Thyroid gland (tissue), 4 donors: ENCODE data around the gene TESK2. TPM values are rescaled to one million over a fixed set of nuclear protein-coding genes. Genes with fewer than 3 reads are reported as not detected.

ENCODE experiments used
- DNase-seq, 2 donors: peaks; one replicate each; pipeline ENCODE4 v3.0.0-alpha.2; 2019
- H3K27ac ChIP-seq, 3 donors: fragments of 200-600 bp; sonication (generic); 1 replicate in 2 of 3; 2 replicates in 1 of 3; pipeline ENCODE4 v1.5.1; 2016 to 2019; ENCODE audit warnings: mild to moderate bottlenecking in 1 of 3, moderate library complexity in 1 of 3
- H3K27me3 ChIP-seq: fragments of 200-600 bp; sonication (generic); one replicate; pipeline ENCODE4 v1.5.1; 2019
- H3K36me3 ChIP-seq, 2 donors: fragments of 200-600 bp; sonication (generic); one replicate each; pipeline ENCODE4 v1.5.1; 2016 to 2019
- H3K4me1 ChIP-seq, 2 donors: fragments of 200-600 bp; sonication (generic); one replicate each; pipeline ENCODE4 v1.5.1; 2017 to 2019
- H3K4me3 ChIP-seq, 3 donors: fragments of 200-600 bp; sonication (generic); replicated peaks in 1 of 3; 1 replicate in 2 of 3; 2 replicates in 1 of 3; pipeline ENCODE4 v1.5.1; 2016; ENCODE audit warnings: mild to moderate bottlenecking in 1 of 3
- H3K9me3 ChIP-seq: fragments of 200-600 bp; sonication (generic); one replicate; pipeline ENCODE4 v1.5.1; 2017
- CTCF ChIP-seq, 6 experiments: fragments of 200-600 bp in 3 of 6; fragments of 450-650 bp in 3 of 6; sonication (generic) in 3 of 6; IDR thresholded peaks; one replicate each; pipeline ENCODE4 v1.5.1; 2016 to 2019; ENCODE audit warnings: antibody characterized with exemption in 6 of 6, mild to moderate bottlenecking in 2 of 6, inconsistent platforms in 1 of 6, moderate library complexity in 1 of 6
- POLR2A ChIP-seq, 2 donors: fragments of 450-650 bp; IDR thresholded peaks; one replicate each; pipeline ENCODE4 v1.6.1; 2017; ENCODE audit warnings: antibody characterized with exemption in 2 of 2, mild to moderate bottlenecking in 2 of 2, moderate library complexity in 1 of 2
- WGBS, 2 donors: methylation state at CpG; one replicate each; pipeline ENCODE4 v1.1.5; 2017; 5-methylcytosine and 5-hydroxymethylcytosine counted together
- intact Hi-C: fragments of 100-400 bp; cut with DNase I; formaldehyde crosslinking; loops from one replicate; pipeline ENCODE4 v1.15.1; 2023
- total RNA-seq, 4 donors: library from RNA; depleted of rRNA; stranded (reverse); fragments of >200 nt; gene quantifications; one replicate each; pipeline ENCODE4 v1.2.3, GENCODE V29; 2016

Gene TESK2
- total RNA-seq, 4 donors from 2014 or later: 4.8 to 5.7 (median 5.5) TPM

- WGBS, 2 donors: 93 to 95% methylated on average over 3 of the region's 3 CpGs
- TF ChIP-seq CTCF (IDR thresholded peaks at IDR 0.05): no peak
- TF ChIP-seq POLR2A (IDR thresholded peaks at IDR 0.05): no peak
- no peak overlapping the region for H3K27ac ChIP-seq
- peaks cover 11 to 16% of the 10 kb centered on the region in 2 donors for H3K36me3 ChIP-seq
- H3K9me3 ChIP-seq: no peaks in the 10 kb centered on the region
- DNase-seq: no peak
- intact Hi-C loops: no loop called here
- no peaks in the 10 kb centered on the region for H3K27me3 ChIP-seq
- no peak overlapping the region for H3K4me3 ChIP-seq
- peaks cover 18 to 23% of the 10 kb centered on the region in 2 donors for H3K4me1 ChIP-seq
These were observed 153.2 kb downstream of the TESK2 start for GRCh38 chr1:45337630-45338325.

DNA sequence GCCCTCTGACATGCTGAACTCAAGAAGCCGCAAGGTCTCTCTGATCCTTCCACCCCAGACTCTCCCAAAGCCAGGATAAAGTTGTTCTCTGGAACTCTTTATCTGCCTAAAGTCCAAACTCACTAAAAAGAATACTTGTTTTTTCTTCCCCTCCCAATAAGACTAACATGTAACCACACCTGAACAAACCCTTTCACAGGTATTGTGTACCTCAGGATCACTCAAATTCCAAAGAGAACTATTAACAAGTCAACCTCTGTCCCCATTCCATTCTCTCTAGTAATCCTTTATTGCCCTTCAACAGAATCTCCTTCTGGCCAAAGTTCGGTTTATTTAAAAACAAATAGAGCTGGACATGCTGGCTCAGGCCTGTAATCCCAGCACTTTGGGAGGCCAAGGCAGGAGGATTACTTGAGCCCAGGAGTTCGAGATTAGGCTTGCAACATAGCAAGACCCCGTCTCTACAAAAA lies 155.1 kb downstream of the TESK2 start:
- WGBS, 2 donors: 90% methylated on average over 4 of the region's 4 CpGs

GRCh38 chr1:45334308-45335245 lies 156.4 kb downstream of the TESK2 start:
- WGBS, 2 donors: 58 to 60% methylated on average over 9 of the region's 9 CpGs
- TF ChIP-seq CTCF (IDR thresholded peaks at IDR 0.05) (no peak), POLR2A (IDR thresholded peaks at IDR 0.05) (no peak)
- H3K36me3 ChIP-seq: peaks cover 13 to 22% of the 10 kb centered on the region in 2 donors
- H3K27me3 ChIP-seq: no peaks in the 10 kb centered on the region
- peak; percentile 21 to 39 for DNase-seq
- no peaks in the 10 kb centered on the region for H3K9me3 ChIP-seq
- no peak overlapping the region for H3K4me3 ChIP-seq
- H3K27ac ChIP-seq: no peak overlapping the region
- H3K4me1 ChIP-seq: peaks cover 6 to 8% of the 10 kb centered on the region in 2 donors
- intact Hi-C loops: no loop called here

More for the DNA sequence above, 155.1 kb downstream of the TESK2 start:
- H3K4me3 ChIP-seq: no peak overlapping the region
- peaks cover 13 to 18% of the 10 kb centered on the region in 2 donors for H3K36me3 ChIP-seq
- intact Hi-C loops: no loop called here
- H3K27me3 ChIP-seq: no peaks in the 10 kb centered on the region
- no peaks in the 10 kb centered on the region for H3K9me3 ChIP-seq
- peaks cover 11 to 12% of the 10 kb centered on the region in 2 donors for H3K4me1 ChIP-seq
- no peak for TF ChIP-seq POLR2A (IDR thresholded peaks at IDR 0.05)
- no peak for TF ChIP-seq CTCF (IDR thresholded peaks at IDR 0.05)
- no peak overlapping the region for H3K27ac ChIP-seq
- no peak for DNase-seq

DNA sequence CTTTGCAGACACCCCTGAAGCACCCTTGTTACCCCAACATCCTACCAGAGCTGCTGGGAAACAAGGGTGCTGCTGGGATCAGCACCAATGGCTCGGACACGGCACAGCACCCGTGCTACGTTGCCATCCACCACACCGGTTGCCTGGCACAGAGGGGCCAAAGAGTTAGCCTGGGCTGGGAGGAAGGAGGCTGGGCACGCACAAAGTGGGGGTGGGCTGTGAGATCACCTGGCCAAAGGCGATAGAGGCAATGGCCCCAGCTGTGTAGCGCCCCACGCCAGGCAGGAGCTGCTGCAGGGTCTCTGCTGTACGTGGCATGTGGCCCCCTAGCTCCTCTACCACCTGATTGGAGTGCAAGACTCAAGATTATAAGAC lies 158.6 kb downstream of the TESK2 start:
- peaks cover 13 to 22% of the 10 kb centered on the region in 2 donors for H3K36me3 ChIP-seq
- 92 to 98% methylated on average over 2 to 10 of the region's 10 CpGs for WGBS, 2 donors
- no peak for TF ChIP-seq POLR2A (IDR thresholded peaks at IDR 0.05)
- TF ChIP-seq CTCF (IDR thresholded peaks at IDR 0.05): no peak

More for the DNA sequence above, 158.6 kb downstream of the TESK2 start:
- Histone ChIP-seq H3K9me3 (no peaks in the 10 kb centered on the region), H3K4me1 (peaks cover under 1 to 2% of the 10 kb centered on the region in 2 donors), H3K27me3 (no peaks in the 10 kb centered on the region), H3K27ac (no peak overlapping the region), H3K4me3 (no peak overlapping the region)
- intact Hi-C loops: no loop called here
- DNase-seq: no peak
